ENCODE measurements around the gene IFNAR1.
"Not testable (repeated sequence)": the region's sequence is repeated elsewhere in the genome, so short reads cannot be mapped to it uniquely, and the experiment has no call there.

IFNAR1 gene

DNA sequence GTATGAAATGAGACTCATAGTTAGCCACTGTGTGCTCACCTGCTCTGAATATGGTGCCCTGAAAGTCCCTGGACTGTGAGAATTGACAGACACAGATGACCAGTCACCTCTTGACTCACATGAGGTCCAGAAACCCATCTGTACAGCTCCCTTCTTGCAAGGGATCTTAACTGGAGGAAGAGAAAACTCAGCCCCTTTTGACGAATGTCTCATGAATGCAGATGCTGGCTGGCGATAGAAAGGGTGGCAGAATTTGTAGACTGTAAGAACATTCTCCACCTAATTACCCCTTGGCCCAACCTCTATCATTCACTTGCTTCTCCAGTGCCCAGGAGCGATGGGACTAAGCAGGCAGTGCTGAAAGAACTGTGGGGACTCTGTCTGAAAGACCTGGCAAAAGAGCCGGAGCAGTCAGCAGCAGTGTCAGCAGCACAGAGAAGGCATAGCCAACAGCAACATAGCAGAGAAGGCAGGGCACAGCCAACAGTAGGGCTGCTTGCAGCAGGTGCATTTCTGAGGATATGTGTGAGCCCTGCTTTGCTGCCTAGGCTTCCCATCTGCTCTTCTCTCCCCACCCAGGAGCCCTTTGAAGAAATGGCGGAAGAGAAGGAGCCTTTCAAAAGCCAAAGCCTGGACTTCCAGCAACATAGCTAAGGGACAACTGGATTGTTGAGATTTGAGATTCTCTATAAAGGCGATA lies 52.6 kb downstream of the IFNAR1 start:
- Histone ChIP-seq H2AFZ (ENCODE audit: low read length) (no peak overlapping the region), H3K14ac (ENCODE audit: low read length) (no peak overlapping the region), H2BK5ac (ENCODE audit: low read length) (no peak overlapping the region), H3K36me3 (replicated peaks in 1 of 2; ENCODE audit: control insufficient read depth in 2 of 2, insufficient read depth in 2 of 2, low read length in 2 of 2) (no peaks in the 10 kb centered on the region), H3K27me3 (ENCODE audit: control insufficient read depth in 3 of 3, insufficient read depth in 3 of 3, low read depth in 1 of 3, low read length in 3 of 3) (no peaks in the 10 kb centered on the region), H2BK15ac (ENCODE audit: low read length) (no peak overlapping the region), H4K8ac (ENCODE audit: low read depth, low read length) (no peak overlapping the region), H3K4ac (ENCODE audit: low read length) (no peak overlapping the region), H3K18ac (ENCODE audit: low read length) (no peak overlapping the region), H3K4me1 (ENCODE audit: control insufficient read depth in 2 of 2, insufficient read depth in 1 of 2, low read depth in 1 of 2, low read length in 2 of 2) (peaks cover 0 to 3% of the 10 kb centered on the region in 2 donors), H2BK12ac (ENCODE audit: low read length) (no peak overlapping the region), H4K91ac (ENCODE audit: low read depth, low read length, poor library complexity) (no peak overlapping the region), H3K23ac (ENCODE audit: low read depth, low read length, poor library complexity) (no peak overlapping the region), H3K9ac (ENCODE audit: low read depth, low read length, poor library complexity) (no peak overlapping the region), H3K4me3 (ENCODE audit: low read length in 2 of 2) (no peak overlapping the region), H2AK5ac (ENCODE audit: low read depth, low read length) (no peak overlapping the region), H3K4me2 (ENCODE audit: insufficient read depth, low read length, poor library complexity, severe bottlenecking) (no peak overlapping the region), H2BK120ac (ENCODE audit: low read depth, low read length) (no peak overlapping the region), H3K27ac (replicated peaks; ENCODE audit: low read length) (no peak overlapping the region), H3K79me1 (ENCODE audit: low read depth, low read length) (no peaks in the 10 kb centered on the region), H3K9me3 (replicated peaks in 1 of 2; ENCODE audit: control insufficient read depth in 2 of 2, insufficient read depth in 1 of 2, low read depth in 1 of 2, low read length in 2 of 2) (no peaks in the 10 kb centered on the region)
- no CpG with 5 or more reads among the region's 6 CpGs for WGBS, 2 donors (ENCODE audit: extremely low coverage in 2 of 2, insufficient read length in 2 of 2, insufficient replicate concordance in 1 of 2)
- no peak for DNase-seq (ENCODE audit: low spot score)

DNA sequence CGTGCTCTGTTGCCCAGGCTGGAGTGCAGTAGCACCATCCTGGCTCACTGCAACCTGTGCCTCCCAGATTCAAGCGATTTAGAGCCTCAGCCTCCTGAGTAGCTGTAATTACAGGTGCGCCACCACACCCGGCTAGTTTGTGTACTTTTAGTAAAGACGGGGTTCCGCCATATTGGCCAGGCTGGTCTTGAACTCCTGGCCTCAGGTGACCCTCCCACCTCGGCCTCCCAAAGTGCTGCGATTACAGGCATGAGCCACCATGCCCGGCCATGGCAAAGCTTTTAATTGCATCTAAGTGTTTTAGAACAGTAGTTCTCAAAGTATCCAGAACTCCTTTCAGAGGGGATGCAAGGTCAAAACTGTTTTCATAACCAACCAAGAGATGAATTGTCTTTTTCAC lies 53.3 kb downstream of the IFNAR1 start:
- H3K4me1 ChIP-seq (ENCODE audit: control insufficient read depth in 2 of 2, insufficient read depth in 1 of 2, low read depth in 1 of 2, low read length in 2 of 2) = peaks cover 0 to 3% of the 10 kb centered on the region in 2 donors
- no peak overlapping the region for H2BK5ac ChIP-seq (ENCODE audit: low read length)
- no peak overlapping the region for H2BK15ac ChIP-seq (ENCODE audit: low read length)
- no peak overlapping the region for H2BK120ac ChIP-seq (ENCODE audit: low read depth, low read length)
- H3K18ac ChIP-seq (ENCODE audit: low read length) = no peak overlapping the region
- WGBS, 2 donors (ENCODE audit: extremely low coverage in 2 of 2, insufficient read length in 2 of 2, insufficient replicate concordance in 1 of 2) = no CpG with 5 or more reads among the region's 9 CpGs
- H3K4me3 ChIP-seq (ENCODE audit: low read length in 2 of 2) = no peak overlapping the region
- no peak overlapping the region for H4K91ac ChIP-seq (ENCODE audit: low read depth, low read length, poor library complexity)
- no peaks in the 10 kb centered on the region for H3K79me1 ChIP-seq (ENCODE audit: low read depth, low read length)
- no peaks in the 10 kb centered on the region for H3K9me3 ChIP-seq (replicated peaks in 1 of 2; ENCODE audit: control insufficient read depth in 2 of 2, insufficient read depth in 1 of 2, low read depth in 1 of 2, low read length in 2 of 2)
- H4K8ac ChIP-seq (ENCODE audit: low read depth, low read length) = no peak overlapping the region
- no peak overlapping the region for H3K4me2 ChIP-seq (ENCODE audit: insufficient read depth, low read length, poor library complexity, severe bottlenecking)
- H3K27me3 ChIP-seq (ENCODE audit: control insufficient read depth in 3 of 3, insufficient read depth in 3 of 3, low read depth in 1 of 3, low read length in 3 of 3) = no peaks in the 10 kb centered on the region
- H3K36me3 ChIP-seq (replicated peaks in 1 of 2; ENCODE audit: control insufficient read depth in 2 of 2, insufficient read depth in 2 of 2, low read length in 2 of 2) = no peaks in the 10 kb centered on the region
- H3K9ac ChIP-seq (ENCODE audit: low read depth, low read length, poor library complexity) = no peak overlapping the region
- no peak overlapping the region for H3K27ac ChIP-seq (replicated peaks; ENCODE audit: low read length)
- H2AK5ac ChIP-seq (ENCODE audit: low read depth, low read length) = no peak overlapping the region
- H3K23ac ChIP-seq (ENCODE audit: low read depth, low read length, poor library complexity) = no peak overlapping the region
- H3K14ac ChIP-seq (ENCODE audit: low read length) = no peak overlapping the region
- no peak overlapping the region for H3K4ac ChIP-seq (ENCODE audit: low read length)
- no peak for DNase-seq (ENCODE audit: low spot score)
- no peak overlapping the region for H2AFZ ChIP-seq (ENCODE audit: low read length)
- no peak overlapping the region for H2BK12ac ChIP-seq (ENCODE audit: low read length)

- not testable (repeated sequence) for H3K9me3 ChIP-seq (replicated peaks in 1 of 2; ENCODE audit: control insufficient read depth in 2 of 2, insufficient read depth in 1 of 2, low read depth in 1 of 2, low read length in 2 of 2); H4K8ac ChIP-seq (ENCODE audit: low read depth, low read length); DNase-seq (ENCODE audit: low spot score); H4K91ac ChIP-seq (ENCODE audit: low read depth, low read length, poor library complexity); H2BK12ac ChIP-seq (ENCODE audit: low read length); H3K14ac ChIP-seq (ENCODE audit: low read length); H2AK5ac ChIP-seq (ENCODE audit: low read depth, low read length); H3K4ac ChIP-seq (ENCODE audit: low read length); H3K27ac ChIP-seq (replicated peaks; ENCODE audit: low read length); H2BK120ac ChIP-seq (ENCODE audit: low read depth, low read length); H3K79me1 ChIP-seq (ENCODE audit: low read depth, low read length); H3K27me3 ChIP-seq (ENCODE audit: control insufficient read depth in 3 of 3, insufficient read depth in 3 of 3, low read depth in 1 of 3, low read length in 3 of 3); H3K23ac ChIP-seq (ENCODE audit: low read depth, low read length, poor library complexity); H2BK5ac ChIP-seq (ENCODE audit: low read length); H3K36me3 ChIP-seq (replicated peaks in 1 of 2; ENCODE audit: control insufficient read depth in 2 of 2, insufficient read depth in 2 of 2, low read length in 2 of 2); H3K4me3 ChIP-seq (ENCODE audit: low read length in 2 of 2); H3K4me1 ChIP-seq (ENCODE audit: control insufficient read depth in 2 of 2, insufficient read depth in 1 of 2, low read depth in 1 of 2, low read length in 2 of 2); H2BK15ac ChIP-seq (ENCODE audit: low read length); H3K18ac ChIP-seq (ENCODE audit: low read length); H3K4me2 ChIP-seq (ENCODE audit: insufficient read depth, low read length, poor library complexity, severe bottlenecking); H3K9ac ChIP-seq (ENCODE audit: low read depth, low read length, poor library complexity)
- H2AFZ ChIP-seq (ENCODE audit: low read length) = peak overlapping the region; percentile 79
- WGBS, 2 donors (ENCODE audit: extremely low coverage in 2 of 2, insufficient read length in 2 of 2, insufficient replicate concordance in 1 of 2) = no CpG with 5 or more reads among the region's 1 CpG
Measured at GRCh38 chr21:33379934-33380333, 55.2 kb downstream of the IFNAR1 start.

DNA sequence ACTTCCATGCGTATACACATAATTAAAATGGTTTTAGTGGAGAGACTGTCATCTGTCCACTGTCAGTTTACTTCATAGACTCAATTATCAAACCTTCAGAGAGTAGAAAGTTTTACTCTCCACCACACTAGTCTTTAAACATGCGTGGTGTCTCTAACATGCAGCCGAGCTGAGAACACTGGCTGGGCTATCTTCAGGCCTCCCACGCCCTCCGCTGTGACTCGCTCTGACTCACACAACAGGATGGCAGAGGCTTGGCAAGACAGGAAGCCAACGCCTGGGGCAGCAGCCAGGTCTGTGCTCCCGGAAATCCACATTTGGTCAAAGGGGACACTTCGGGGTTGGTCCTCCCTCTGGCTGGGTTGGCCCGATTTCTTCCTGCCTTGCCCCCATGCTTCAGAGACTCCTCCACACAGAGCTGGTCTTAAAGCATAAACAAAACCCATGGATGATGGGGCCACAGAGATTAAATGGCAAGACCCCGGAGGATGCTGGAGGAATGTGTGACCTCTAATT lies 55.8 kb downstream of the IFNAR1 start:
- Histone ChIP-seq H3K23ac (ENCODE audit: low read depth, low read length, poor library complexity) (no peak overlapping the region), H3K9me3 (replicated peaks in 1 of 2; ENCODE audit: control insufficient read depth in 2 of 2, insufficient read depth in 1 of 2, low read depth in 1 of 2, low read length in 2 of 2) (no peaks in the 10 kb centered on the region), H3K4me3 (ENCODE audit: low read length in 2 of 2) (no peak overlapping the region), H2AK5ac (ENCODE audit: low read depth, low read length) (no peak overlapping the region), H3K79me1 (ENCODE audit: low read depth, low read length) (no peaks in the 10 kb centered on the region), H3K27ac (replicated peaks; ENCODE audit: low read length) (no peak overlapping the region), H3K9ac (ENCODE audit: low read depth, low read length, poor library complexity) (no peak overlapping the region), H2BK12ac (ENCODE audit: low read length) (no peak overlapping the region), H3K4ac (ENCODE audit: low read length) (no peak overlapping the region), H3K18ac (ENCODE audit: low read length) (no peak overlapping the region), H2BK120ac (ENCODE audit: low read depth, low read length) (no peak overlapping the region), H3K4me1 (ENCODE audit: control insufficient read depth in 2 of 2, insufficient read depth in 1 of 2, low read depth in 1 of 2, low read length in 2 of 2) (peaks cover 2 to 6% of the 10 kb centered on the region in 2 donors), H2AFZ (ENCODE audit: low read length) (peak overlapping the region; percentile 79), H3K27me3 (ENCODE audit: control insufficient read depth in 3 of 3, insufficient read depth in 3 of 3, low read depth in 1 of 3, low read length in 3 of 3) (no peaks in the 10 kb centered on the region), H3K4me2 (ENCODE audit: insufficient read depth, low read length, poor library complexity, severe bottlenecking) (no peak overlapping the region), H3K14ac (ENCODE audit: low read length) (no peak overlapping the region), H3K36me3 (replicated peaks in 1 of 2; ENCODE audit: control insufficient read depth in 2 of 2, insufficient read depth in 2 of 2, low read length in 2 of 2) (no peaks in the 10 kb centered on the region), H4K91ac (ENCODE audit: low read depth, low read length, poor library complexity) (no peak overlapping the region), H2BK15ac (ENCODE audit: low read length) (no peak overlapping the region), H4K8ac (ENCODE audit: low read depth, low read length) (no peak overlapping the region), H2BK5ac (ENCODE audit: low read length) (no peak overlapping the region)
- no CpG with 5 or more reads among the region's 11 CpGs for WGBS, 2 donors (ENCODE audit: extremely low coverage in 2 of 2, insufficient read length in 2 of 2, insufficient replicate concordance in 1 of 2)
- DNase-seq (ENCODE audit: low spot score) = no peak

Measured in neuronal stem cell (in vitro differentiated cells).